ENCODE data around the gene GOLGA6L22.
"Not testable (repeated sequence)": the region's sequence is repeated elsewhere in the genome, so short reads cannot be mapped to it uniquely, and the experiment has no call there.

GOLGA6L22 gene

GRCh38 chr15:22458603-22459002 lies at the start of gene GOLGA6L22:
TSS of gene GOLGA6L22 (plus strand) at chr15:22458903. CDS start at chr15:22458994, 91 bp downstream.
- DNase-seq (ENCODE audit: low read depth, low spot score) = not testable (repeated sequence)

GRCh38 chr15:22417288-22417687 lies 41.4 kb upstream of the GOLGA6L22 start:
- DNase-seq (ENCODE audit: low read depth, low spot score) = not testable (repeated sequence)

- not testable (repeated sequence) for DNase-seq (ENCODE audit: low read depth, low spot score)
Observed at GRCh38 chr15:22417795-22418194, 40.9 kb upstream of the GOLGA6L22 start.

- not testable (repeated sequence) for DNase-seq (ENCODE audit: low read depth, low spot score)
Observed at GRCh38 chr15:22418212-22418611, 40.5 kb upstream of the GOLGA6L22 start.

DNA sequence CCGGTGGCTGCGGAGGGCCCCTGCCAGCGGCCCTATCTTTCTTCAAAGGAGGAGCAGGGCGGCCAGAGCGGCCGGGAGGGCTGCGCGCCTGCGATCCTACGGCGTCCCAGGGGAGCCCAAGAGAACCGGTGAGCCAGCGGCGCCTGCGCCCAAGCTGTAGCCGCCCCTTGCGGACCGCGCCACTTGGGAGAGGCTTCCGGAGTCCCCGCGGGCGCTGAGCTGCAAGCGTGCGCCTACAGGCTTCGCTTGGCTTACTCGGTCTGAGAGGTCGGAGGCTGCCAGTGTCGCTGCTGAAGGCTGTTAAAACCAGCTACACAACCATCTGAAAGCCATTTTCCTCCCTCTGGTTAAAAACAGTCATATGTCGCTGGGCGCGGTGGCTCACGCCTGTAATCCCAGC lies 40.0 kb upstream of the GOLGA6L22 start:
- not testable (repeated sequence) for DNase-seq (ENCODE audit: low read depth, low spot score)

GRCh38 chr15:22420340-22420739 lies 38.4 kb upstream of the GOLGA6L22 start:
- DNase-seq (ENCODE audit: low read depth, low spot score) = not testable (repeated sequence)

- DNase-seq (ENCODE audit: low read depth, low spot score) = not testable (repeated sequence)
Observed at GRCh38 chr15:22429426-22429825, 29.3 kb upstream of the GOLGA6L22 start.

DNA sequence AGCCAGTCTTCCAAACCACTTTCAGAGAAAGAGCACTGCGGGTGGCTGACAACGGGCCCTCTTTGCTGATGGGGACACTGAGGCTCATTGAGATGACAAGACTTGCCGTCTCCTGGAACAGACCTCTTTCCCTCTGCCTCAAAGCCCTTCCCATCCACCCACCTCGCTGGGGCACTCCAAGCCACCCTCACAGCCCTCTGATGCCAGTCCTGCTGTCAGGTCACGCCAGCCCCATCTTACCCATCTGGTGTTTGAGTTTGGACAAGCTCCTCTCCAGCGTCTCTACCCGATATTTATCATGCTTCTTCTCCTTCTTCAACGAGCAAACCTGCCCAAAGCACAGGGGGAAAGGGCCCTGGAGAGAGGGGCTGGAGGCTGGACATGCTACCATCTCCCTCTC lies 27.0 kb upstream of the GOLGA6L22 start:
- not testable (repeated sequence) for DNase-seq (ENCODE audit: low read depth, low spot score)

DNA sequence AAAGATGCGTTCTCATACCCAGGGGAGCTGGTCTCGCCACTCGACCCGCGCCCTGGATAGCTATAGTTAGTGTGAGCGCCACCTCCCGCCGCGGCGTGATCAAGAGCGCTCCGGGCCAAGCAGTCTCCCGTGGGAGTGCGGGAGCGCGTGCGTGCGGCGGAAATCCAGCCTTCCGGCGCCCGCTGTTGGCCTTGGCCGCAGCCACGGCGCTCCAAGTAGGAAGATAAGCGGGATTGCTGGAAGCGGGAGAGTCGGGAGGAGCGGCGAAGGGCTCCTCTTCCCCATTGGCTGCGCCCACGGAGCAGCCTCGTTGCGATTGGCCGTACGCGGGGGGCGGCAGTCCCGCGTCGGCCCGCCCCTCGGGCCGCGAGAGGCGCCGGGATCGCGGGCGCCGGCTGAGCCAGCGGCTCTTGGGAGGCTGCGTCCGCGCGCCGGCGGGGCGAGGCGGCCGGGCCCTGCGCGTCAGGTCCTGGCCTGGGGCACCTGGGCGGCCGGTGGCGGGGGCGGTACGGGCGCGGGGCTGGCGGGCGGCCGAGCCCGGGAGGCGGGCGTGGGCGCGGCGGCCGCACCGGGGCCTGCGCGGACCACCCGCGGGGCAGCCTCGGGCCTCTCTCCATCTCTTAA lies 35.9 kb downstream of the GOLGA6L22 start:
- DNase-seq (ENCODE audit: low read depth, low spot score) = not testable (repeated sequence)

DNA sequence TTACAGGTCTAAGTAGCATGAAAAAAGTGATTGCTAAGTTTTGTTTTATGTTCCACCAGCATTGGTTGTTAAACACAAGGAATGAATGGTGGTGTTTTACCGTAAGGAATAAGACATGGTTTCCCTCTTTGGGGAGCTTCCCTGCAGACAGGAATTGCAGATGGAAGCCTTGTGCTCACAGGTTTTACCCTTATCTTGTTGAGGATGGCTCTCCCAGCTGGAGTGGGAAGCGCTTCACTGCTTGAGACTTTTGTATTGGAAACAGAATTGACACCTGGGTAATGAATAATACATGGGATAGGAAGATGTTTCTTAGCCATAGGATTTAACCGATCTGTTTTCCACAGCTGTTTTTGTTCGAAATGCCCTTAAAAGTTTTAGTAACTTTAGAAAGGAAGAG lies 38.5 kb downstream of the GOLGA6L22 start:
- DNase-seq (ENCODE audit: low read depth, low spot score) = not testable (repeated sequence)

DNA sequence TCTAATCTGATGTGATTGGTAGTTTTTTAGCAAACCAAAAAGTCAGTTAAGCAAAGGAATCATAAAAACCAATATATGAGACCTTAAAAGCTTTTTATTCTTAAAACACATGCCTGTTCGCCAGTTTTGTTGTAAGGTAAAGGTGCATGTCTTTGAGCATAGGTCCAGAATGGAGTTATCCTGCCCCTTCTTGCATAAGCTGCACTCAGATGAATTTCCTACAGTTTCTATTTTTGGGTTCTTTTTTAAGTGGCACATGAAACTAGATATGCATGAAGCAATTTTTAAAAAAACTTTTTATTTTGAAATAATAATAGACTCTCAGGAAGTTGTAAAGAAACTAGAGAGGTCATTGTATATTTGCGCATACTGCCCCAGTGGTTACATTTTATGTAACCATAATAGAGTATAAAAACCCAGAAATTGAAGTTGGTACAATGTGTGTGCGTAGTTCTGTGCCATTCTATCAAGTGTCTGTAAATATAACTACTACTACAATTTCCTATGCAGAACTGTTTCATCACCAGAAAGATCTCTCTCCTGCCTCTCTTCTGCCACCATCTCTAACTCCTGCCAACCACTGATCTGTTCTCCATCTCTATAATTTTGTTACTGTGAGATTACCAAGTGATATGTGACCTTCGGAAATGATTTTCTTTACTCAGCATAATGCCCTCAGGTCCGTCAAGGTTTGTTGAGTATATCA lies 39.7 kb downstream of the GOLGA6L22 start:
- DNase-seq (ENCODE audit: low read depth, low spot score) = not testable (repeated sequence)

GRCh38 chr15:22502272-22502671 lies 43.6 kb downstream of the GOLGA6L22 start:
- DNase-seq (ENCODE audit: low read depth, low spot score) = not testable (repeated sequence)

- DNase-seq (ENCODE audit: low read depth, low spot score) = not testable (repeated sequence)
Observed at GRCh38 chr15:22506959-22507358, 48.3 kb downstream of the GOLGA6L22 start.

GRCh38 chr15:22516140-22516539 lies 57.4 kb downstream of the GOLGA6L22 start:
- not testable (repeated sequence) for DNase-seq (ENCODE audit: low read depth, low spot score)
